Jurkat, Clone E6-1 (cell line): ENCODE results near the gene GRN.
"Not testable (repeated sequence)": the region's sequence is repeated elsewhere in the genome, so short reads cannot be mapped to it uniquely, and the experiment has no call there.

Experiments used
- DNase-seq: peaks from one replicate; pipeline ENCODE4 v3.0.0-alpha.2; 2011; ENCODE audit warnings: low read depth, low spot score
- H3K4me3 ChIP-seq: 2 replicates; pipeline ENCODE4 v1.5.1; 2011; ENCODE audit warnings: mild to moderate bottlenecking, low read length, control low read depth, moderate library complexity

GRN gene

GRCh38 chr17:44390250-44390870, 45.3 kb downstream of the GRN start:
- DNase-seq = no peak

GRCh38 chr17:44394112-44394511, 49.0 kb downstream of the GRN start:
- not testable (repeated sequence) for DNase-seq, H3K4me3 ChIP-seq

More at GRCh38 chr17:44390250-44390870, 45.3 kb downstream of the GRN start:
- no peak overlapping the region for H3K4me3 ChIP-seq

GRCh38 chr17:44394833-44395232, 49.7 kb downstream of the GRN start:
- H3K4me3 ChIP-seq = no peak overlapping the region
- DNase-seq = no peak

- no peak for DNase-seq
- H3K4me3 ChIP-seq = no peak overlapping the region
Observed at GRCh38 chr17:44396946-44397345, 51.8 kb downstream of the GRN start.

- no peak overlapping the region for H3K4me3 ChIP-seq
- no peak for DNase-seq
Observed at GRCh38 chr17:44397479-44398440, 52.7 kb downstream of the GRN start.

- no peak overlapping the region for H3K4me3 ChIP-seq
Observed at GRCh38 chr17:44398692-44399691, 53.9 kb downstream of the GRN start.

GRCh38 chr17:44400226-44400847, 55.2 kb downstream of the GRN start:
- no peak overlapping the region for H3K4me3 ChIP-seq
- DNase-seq = no peak

More at GRCh38 chr17:44398692-44399691, 53.9 kb downstream of the GRN start:
- no peak for DNase-seq
